H1 (cell line): Measurements from ENCODE around the gene ZNFX1. TPM values are rescaled to one million over a fixed set of nuclear protein-coding genes. Genes with fewer than 3 reads are reported as not detected.

Experiments used
- CTCF ChIA-PET: fragments of 300-600 bp; sonication (Branson Sonifier 250); formaldehyde crosslinking; loops from one replicate; lab custom pipeline; 2021; ENCODE audit not compliant: partially characterized antibody; lab: Charles Lee
- POLR2A ChIA-PET: fragments of 300-600 bp; sonication (Branson Sonifier 250); formaldehyde crosslinking; loops from one replicate; lab custom pipeline; 2021; ENCODE audit warnings: inconsistent platforms; ENCODE audit not compliant: partially characterized antibody; lab: Charles Lee
- DNase-seq, 2 experiments: peaks; one replicate each; pipeline versions ENCODE4 v3.0.0 to v3.0.0-alpha.2; 2010 to 2022; ENCODE audit warnings: low spot score in 2 of 2, low read depth in 1 of 2, mixed read lengths in 1 of 2
- FAIRE-seq: peaks from 2 replicates; lab custom pipeline; 2011; peaks lifted over from hg19 to GRCh38; lab: Jason Lieb, UNC
- H2AFZ ChIP-seq: 2 replicates; pipeline ENCODE4 v1.8.1; 2012; ENCODE audit warnings: low read length, inconsistent platforms
- H2AK5ac ChIP-seq: 2 replicates; pipeline ENCODE4 v1.6.1; 2013; ENCODE audit warnings: low read depth, low read length
- H2BK120ac ChIP-seq: replicated peaks from 2 replicates; pipeline ENCODE3; 2013; ENCODE audit warnings: low read depth, low read length, inconsistent platforms
- H2BK12ac ChIP-seq: 2 replicates; pipeline ENCODE4 v1.6.1; 2013; ENCODE audit warnings: low read depth, low read length
- H2BK15ac ChIP-seq: 2 replicates; pipeline ENCODE4 v1.6.1; 2013; ENCODE audit warnings: low read length
- H2BK20ac ChIP-seq: 2 replicates; pipeline ENCODE4 v1.6.1; 2013; ENCODE audit warnings: low read length
- H2BK5ac ChIP-seq: 2 replicates; pipeline ENCODE4 v1.6.1; 2013; ENCODE audit warnings: low read depth, low read length
- H3K14ac ChIP-seq: 2 replicates; pipeline ENCODE4 v1.6.1; 2013; ENCODE audit warnings: inconsistent platforms; ENCODE audit not compliant: insufficient read length
- H3K18ac ChIP-seq: 2 replicates; pipeline ENCODE4 v1.6.1; 2013; ENCODE audit warnings: low read length; ENCODE audit errors: extremely low read depth
- H3K23ac ChIP-seq: 2 replicates; pipeline ENCODE4 v1.6.1; 2013; ENCODE audit warnings: inconsistent platforms; ENCODE audit not compliant: insufficient read length
- H3K23me2 ChIP-seq: 2 replicates; pipeline ENCODE4 v1.6.1; 2013; ENCODE audit warnings: low read depth, low read length
- H3K27ac ChIP-seq: 2 replicates; pipeline ENCODE4 v1.6.1; 2011; ENCODE audit warnings: low read depth, low read length, inconsistent platforms
- H3K27me3 ChIP-seq, 4 experiments: replicated peaks in 1 of 4; 1 replicate in 1 of 4; 2 replicates in 3 of 4; pipeline versions ENCODE4 v1.6.1 to v1.8.1; 2011 to 2013; ENCODE audit warnings: low read length in 3 of 4, mild to moderate bottlenecking in 3 of 4, inconsistent platforms in 2 of 4, mixed read lengths in 2 of 4, moderate library complexity in 1 of 4; ENCODE audit not compliant: control insufficient read depth in 3 of 4, insufficient read depth in 3 of 4; ENCODE audit errors: extremely low read depth in 1 of 4
- H3K36me3 ChIP-seq, 4 experiments: 2 replicates each; pipeline versions ENCODE4 v1.6.1 to v1.8.1; 2011 to 2013; ENCODE audit warnings: mild to moderate bottlenecking in 4 of 4, low read length in 3 of 4, moderate library complexity in 2 of 4, control low read depth in 1 of 4, inconsistent platforms in 1 of 4; ENCODE audit not compliant: insufficient read depth in 4 of 4, control insufficient read depth in 2 of 4
- H3K4ac ChIP-seq: replicated peaks from 2 replicates; pipeline ENCODE3; 2013; ENCODE audit warnings: low read length, low read depth, mixed read lengths, inconsistent platforms; ENCODE audit not compliant: insufficient read length
- H3K4me1 ChIP-seq, 4 experiments: replicated peaks in 1 of 4; 1 replicate in 1 of 4; 2 replicates in 3 of 4; pipeline versions ENCODE4 v1.6.1 to v1.8.1; 2011 to 2013; ENCODE audit warnings: low read length in 3 of 4, inconsistent platforms in 2 of 4, mixed read lengths in 1 of 4; ENCODE audit not compliant: insufficient read depth in 4 of 4, control insufficient read depth in 3 of 4
- H3K4me2 ChIP-seq, 2 experiments: 2 replicates each; pipeline versions ENCODE4 v1.6.1 to v1.8.1; 2011 to 2013; ENCODE audit warnings: low read depth in 2 of 2, low read length in 2 of 2, control low read depth in 1 of 2, inconsistent platforms in 1 of 2, mild to moderate bottlenecking in 1 of 2; ENCODE audit not compliant: insufficient read depth in 1 of 2
- H3K4me3 ChIP-seq, 4 experiments: fragments of 200-600, 300-600 bp in 1 of 4; sonication (generic), shearing (Covaris generic), sonication (Bioruptor Twin) in 1 of 4; 2 replicates each; pipeline versions ENCODE4 v1.5.1 to v1.8.1; 2011 to 2016; ENCODE audit warnings: low read length in 4 of 4, low read depth in 3 of 4, control low read depth in 2 of 4, inconsistent platforms in 2 of 4, mild to moderate bottlenecking in 2 of 4, mixed read lengths in 1 of 4, moderate library complexity in 1 of 4; ENCODE audit not compliant: insufficient read depth in 2 of 4; ENCODE audit errors: extremely low read depth in 1 of 4
- H3K56ac ChIP-seq: replicated peaks from 2 replicates; pipeline ENCODE3; 2013; ENCODE audit warnings: low read depth, mild to moderate bottlenecking, mixed read lengths, low read length, inconsistent platforms; ENCODE audit not compliant: insufficient read length
- H3K79me1 ChIP-seq: 2 replicates; pipeline ENCODE4 v1.6.1; 2013; ENCODE audit warnings: low read depth, low read length, control low read depth
- H3K79me2 ChIP-seq, 2 experiments: 2 replicates each; pipeline versions ENCODE4 v1.6.1 to v1.8.1; 2012 to 2013; ENCODE audit warnings: low read length in 2 of 2, mild to moderate bottlenecking in 2 of 2, inconsistent platforms in 1 of 2; ENCODE audit not compliant: insufficient read depth in 2 of 2, control insufficient read depth in 1 of 2
- H3K9ac ChIP-seq, 4 experiments: replicated peaks in 1 of 4; 1 replicate in 1 of 4; 2 replicates in 3 of 4; pipeline versions ENCODE4 v1.6.1 to v1.8.1; 2011 to 2013; ENCODE audit warnings: low read depth in 3 of 4, low read length in 3 of 4, control low read depth in 2 of 4, mild to moderate bottlenecking in 2 of 4, moderate library complexity in 2 of 4, inconsistent platforms in 1 of 4; ENCODE audit errors: extremely low read depth in 1 of 4
- H3K9me3 ChIP-seq, 2 experiments: 2 replicates each; pipeline versions ENCODE4 v1.6.1 to v1.8.1; 2012 to 2013; ENCODE audit warnings: mild to moderate bottlenecking in 2 of 2, moderate library complexity in 2 of 2, control low read depth in 1 of 2, inconsistent platforms in 1 of 2, low read depth in 1 of 2, low read length in 1 of 2, mixed read lengths in 1 of 2; ENCODE audit not compliant: insufficient read depth in 2 of 2
- H4K20me1 ChIP-seq, 2 experiments: replicated peaks in 1 of 2; 2 replicates each; pipeline versions ENCODE3 to v1.8.1; 2011 to 2013; ENCODE audit warnings: inconsistent platforms in 2 of 2, low read length in 2 of 2, mild to moderate bottlenecking in 1 of 2; ENCODE audit not compliant: insufficient read depth in 2 of 2, control insufficient read depth in 1 of 2
- H4K5ac ChIP-seq: 2 replicates; pipeline ENCODE4 v1.6.1; 2013; ENCODE audit warnings: low read length, low read depth, mixed read lengths, inconsistent platforms; ENCODE audit not compliant: insufficient read length
- H4K8ac ChIP-seq: 2 replicates; pipeline ENCODE4 v1.8.0; 2013; ENCODE audit warnings: mild to moderate bottlenecking, moderate library complexity, low read length, inconsistent platforms; ENCODE audit not compliant: insufficient read depth; ENCODE audit errors: extremely low read depth
- H4K91ac ChIP-seq: replicated peaks from 2 replicates; pipeline ENCODE3; 2013; ENCODE audit warnings: low read length, mixed read lengths, inconsistent platforms; ENCODE audit not compliant: insufficient read length
- ASH2L ChIP-seq: fragments of 200-600, 300-600 bp; sonication (generic); IDR thresholded peaks from one replicate; pipeline ENCODE4 v1.7.1; 2017; ENCODE audit warnings: low read length
- BACH1 ChIP-seq: IDR thresholded peaks from 2 replicates; pipeline ENCODE4 v1.6.1; 2012; ENCODE audit warnings: low read length, improper control_type of control experiment
- BCL11A ChIP-seq, 2 experiments: IDR thresholded peaks; one replicate each; pipeline ENCODE4 v1.6.1; 2011; ENCODE audit warnings: low read depth in 2 of 2, low read length in 2 of 2, mild to moderate bottlenecking in 2 of 2
- CREB1 ChIP-seq: IDR thresholded peaks from 2 replicates; pipeline ENCODE4 v1.6.1; 2012; ENCODE audit warnings: inconsistent platforms
- FOSL1 ChIP-seq: IDR thresholded peaks from 2 replicates; pipeline ENCODE4 v1.6.1; 2011; ENCODE audit warnings: mild to moderate bottlenecking, low read depth, low read length, moderate library complexity; ENCODE audit not compliant: insufficient read depth
- MAFK ChIP-seq: IDR thresholded peaks from 2 replicates; pipeline ENCODE4 v1.6.1; 2012; ENCODE audit warnings: low read depth, mild to moderate bottlenecking, improper control_type of control experiment, low read length
- SIN3A ChIP-seq, 2 experiments: IDR thresholded peaks in 1 of 2; conservative IDR thresholded peaks in 1 of 2; 2 replicates each; pipeline ENCODE4 v1.6.1; 2011 to 2012; ENCODE audit warnings: low read length in 2 of 2, improper control_type of control experiment in 1 of 2, low read depth in 1 of 2, mild to moderate bottlenecking in 1 of 2
- SIRT6 ChIP-seq: IDR thresholded peaks from one replicate; pipeline ENCODE4 v1.7.1; 2012; ENCODE audit warnings: low read length, inconsistent platforms
- SIX5 ChIP-seq: IDR thresholded peaks from 2 replicates; pipeline ENCODE4 v1.6.1; 2011; ENCODE audit warnings: mild to moderate bottlenecking, low read depth, low read length
- SRF ChIP-seq: IDR thresholded peaks from 2 replicates; pipeline ENCODE4 v1.6.1; 2011; ENCODE audit warnings: mild to moderate bottlenecking, low read depth, low read length, moderate library complexity
- ZNF274 ChIP-seq: IDR thresholded peaks from 2 replicates; pipeline ENCODE4 v1.7.0; 2012; ENCODE audit warnings: low read length, borderline replicate concordance; ENCODE audit errors: extremely low read depth
- WGBS, 2 experiments: shearing (Covaris generic) in 1 of 2; methylation state at CpG; one replicate each; pipeline versions ENCODE4 v1.1.6 to v1.1.7; 2013 to 2015; ENCODE audit warnings: low lambda C conversion rate in 2 of 2, mixed read lengths in 2 of 2, inconsistent platforms in 1 of 2, low coverage in 1 of 2, missing lambda C conversion rate in 1 of 2; ENCODE audit not compliant: insufficient replicate concordance in 2 of 2, insufficient coverage in 1 of 2, insufficient read length in 1 of 2; ENCODE audit errors: extremely low coverage in 1 of 2, missing lambda C conversion rate in 1 of 2; 5-methylcytosine and 5-hydroxymethylcytosine counted together
- polyA plus RNA-seq, 7 experiments: library from polyadenylated mRNA; depleted of rRNA in 3 of 7; stranded (reverse) in 5 of 7; unstranded in 2 of 7; fragments of >200 nt in 5 of 7; fragments of 200-250 nt in 2 of 7; gene quantifications; 1 replicate in 5 of 7; 2 replicates in 1 of 7; 4 replicates in 1 of 7; pipeline versions ENCODE4 v1.2.1 to v1.2.3, GENCODE V29; 2011 to 2013; ENCODE audit warnings: missing spikeins in 2 of 7, mixed read lengths in 2 of 7
- total RNA-seq: library from RNA; stranded (reverse); fragmentation: NEBNext Ultra II Directional; extraction: Animal tissue kit (Norgen Biotek cat#: 25700); gene quantifications from 2 replicates; pipeline ENCODE4 v1.2.1, GENCODE V29; 2021
- TF ChIP-seq, protein P1 (sequence below): IDR thresholded peaks from 2 replicates; pipeline ENCODE4 v1.6.1; 2012; ENCODE audit warnings: inconsistent platforms
- TF ChIP-seq, protein P2 (sequence below): IDR thresholded peaks from 2 replicates; pipeline ENCODE4 v1.6.1; 2012; ENCODE audit warnings: inconsistent platforms

The ZNFX1 gene
- total and polyA plus RNA-seq, 2 of the 8 experiments (the other 6 are each of a cell fraction or from before 2014, with no cell fraction given), result 3.1 to 11.3 TPM

DNA sequence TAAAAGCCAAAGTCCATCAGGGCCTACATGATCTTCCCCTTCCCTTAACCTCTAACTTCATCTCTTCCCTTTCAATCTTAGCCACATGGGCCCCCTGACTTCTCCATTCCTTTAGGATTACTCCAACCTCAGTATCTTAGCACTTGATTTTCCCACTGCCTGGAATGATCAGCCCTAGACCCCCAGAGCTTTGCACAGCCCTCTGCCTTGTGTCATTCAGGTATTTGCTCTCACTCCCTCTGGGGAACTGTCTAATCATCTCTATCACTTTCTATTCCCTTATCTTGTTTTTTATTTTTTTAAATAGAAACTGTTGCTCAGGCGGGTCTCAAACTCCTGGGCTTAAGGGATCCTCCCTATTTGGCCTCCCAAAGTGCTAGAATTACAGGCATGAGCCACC, 13.3 kb upstream of the ZNFX1 start:
- Histone ChIP-seq H4K91ac (no peak overlapping the region), H2AFZ (no peak overlapping the region), H3K4me3 (no peak overlapping the region), H3K79me1 (no peaks in the 10 kb centered on the region), H3K9me3 (no peaks in the 10 kb centered on the region), H3K27ac (no peak overlapping the region), H3K23me2 (no peaks in the 10 kb centered on the region), H3K79me2 (peaks cover 10 to 19% of the 10 kb centered on the region in 2 experiments), H3K18ac (no peak overlapping the region), H3K9ac (no peak overlapping the region), H3K4me2 (no peak overlapping the region), H3K4me1 (peaks cover 0 to 11% (median 4%) of the 10 kb centered on the region in 4 experiments; a peak in 4 of 7 replicates), H4K8ac (no peak overlapping the region), H3K4ac (no peak overlapping the region), H3K23ac (no peak overlapping the region), H2BK15ac (no peak overlapping the region), H2BK12ac (no peak overlapping the region), H3K56ac (no peak overlapping the region), H3K27me3 (no peaks in the 10 kb centered on the region), H4K20me1 (peaks cover 12 to 21% of the 10 kb centered on the region in 2 experiments), H2BK120ac (no peak overlapping the region), H4K5ac (no peak overlapping the region), H2AK5ac (no peak overlapping the region), H3K36me3 (peaks cover 28 to 53% (median 41%) of the 10 kb centered on the region in 4 experiments), H3K14ac (no peak overlapping the region), H2BK5ac (no peak overlapping the region), H2BK20ac (no peak overlapping the region)
- ChIA-PET CTCF (interaction anchor here (0.7 to 3.2 kb wide), 5 partner anchors 10 to 29 kb away, joined by 3 to 26 read pairs (median 4); no protein-coding TSS in a partner anchor), POLR2A (interaction anchor here (0.5 to 18.5 kb wide), 5 partner anchors 11 to 638 kb away, joined by 3 to 1132 read pairs (median 8); partner anchors contain the start of gene ZNFX1)
- WGBS, 2 experiments, result 94% methylated on average over 1 of the region's 1 CpG; no CpG with 5 or more reads in 1 of the 2 experiments
- DNase-seq (no peak), FAIRE-seq (no peak)
- TF ChIP-seq MAFK (no peak), ZNF274 (no peak), FOSL1 (no peak), SRF (no peak), SIN3A (conservative IDR thresholded peaks at IDR 0.05 in 1 of 2, IDR thresholded peaks at IDR 0.05 in 1 of 2; ENCODE audit: low read depth in 1 of 2, low read length in 2 of 2) (no peak), BCL11A (IDR thresholded peaks at IDR 0.05; ENCODE audit: low read depth in 2 of 2, low read length in 2 of 2) (no peak), ASH2L (no peak), SIX5 (no peak), BACH1 (no peak), SIRT6 (no peak), CREB1 (no peak)
- TF ChIP-seq, protein P1, sequence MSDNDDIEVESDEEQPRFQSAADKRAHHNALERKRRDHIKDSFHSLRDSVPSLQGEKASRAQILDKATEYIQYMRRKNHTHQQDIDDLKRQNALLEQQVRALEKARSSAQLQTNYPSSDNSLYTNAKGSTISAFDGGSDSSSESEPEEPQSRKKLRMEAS, result no peak
- TF ChIP-seq, protein P2, sequence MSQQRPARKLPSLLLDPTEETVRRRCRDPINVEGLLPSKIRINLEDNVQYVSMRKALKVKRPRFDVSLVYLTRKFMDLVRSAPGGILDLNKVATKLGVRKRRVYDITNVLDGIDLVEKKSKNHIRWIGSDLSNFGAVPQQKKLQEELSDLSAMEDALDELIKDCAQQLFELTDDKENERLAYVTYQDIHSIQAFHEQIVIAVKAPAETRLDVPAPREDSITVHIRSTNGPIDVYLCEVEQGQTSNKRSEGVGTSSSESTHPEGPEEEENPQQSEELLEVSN, result no peak
